ENCODE measurements around the gene RIMS4. TPM values are rescaled to one million over a fixed set of nuclear protein-coding genes. Genes with fewer than 3 reads are reported as not detected.
"Not testable (repeated sequence)": the region's sequence is repeated elsewhere in the genome, so short reads cannot be mapped to it uniquely, and the experiment has no call there.

The RIMS4 gene
- total and polyA plus RNA-seq, 2 of the 13 experiments (the other 11 are each of a cell fraction or from before 2014, with no cell fraction given) = 0.01 to 0.07 TPM

DNA sequence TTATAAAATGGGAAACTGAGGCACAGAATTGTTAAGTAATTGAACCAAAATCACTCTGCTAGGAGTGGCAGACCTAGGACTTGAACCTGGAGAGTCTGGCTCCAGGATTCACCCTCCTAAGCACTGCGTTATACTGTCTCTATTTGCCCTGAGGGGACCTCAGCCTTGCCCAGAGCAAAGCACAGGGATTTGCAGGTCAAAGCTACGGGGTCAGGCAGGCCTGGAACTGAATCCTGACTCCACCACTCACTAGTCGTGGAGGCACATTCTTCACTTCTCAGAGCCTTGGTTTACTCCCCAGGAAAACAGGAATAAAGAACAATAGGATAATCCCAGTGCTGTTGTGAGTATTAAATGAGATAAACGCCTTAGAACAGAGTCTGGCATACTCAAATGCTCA is 45.3 kb downstream of the RIMS4 start:
- intact Hi-C loops (cut with micrococcal nuclease; ENCODE audit: unreplicated experiment) = no loop called here
- H2AFZ ChIP-seq (ENCODE audit: low read length) = no peak overlapping the region
- no peak overlapping the region for H3K4me3 ChIP-seq (replicated peaks in 1 of 3; ENCODE audit: insufficient read depth in 1 of 3, low read depth in 2 of 3, low read length in 3 of 3)
- no peak for FAIRE-seq
- no peak overlapping the region for H3K4me2 ChIP-seq (ENCODE audit: low read depth, low read length)
- H3K27me3 ChIP-seq (ENCODE audit: control insufficient read depth in 1 of 2, insufficient read depth in 2 of 2, low read length in 2 of 2) = peaks cover 0 to 40% of the 10 kb centered on the region in 2 experiments; a peak in 3 of 5 replicates
- in situ Hi-C loops (cut with HindIII; ENCODE audit: extremely low pct_ligation_motif_present, low pct_unique_long_range_greater_than_20kb) = no loop called here
- H4K20me1 ChIP-seq (ENCODE audit: insufficient read depth, low read length) = no peaks in the 10 kb centered on the region
- H3K79me2 ChIP-seq (ENCODE audit: insufficient read depth, low read length) = no peaks in the 10 kb centered on the region
- H3K36me3 ChIP-seq (replicated peaks in 1 of 2; ENCODE audit: control insufficient read depth in 1 of 2, insufficient read depth in 2 of 2, low read length in 2 of 2) = no peaks in the 10 kb centered on the region
- TF ChIP-seq ZNF768 (CRISPR knock-in tag; IDR thresholded peaks at IDR 0.05) (no peak), NR2F1 (CRISPR knock-in tag; IDR thresholded peaks at IDR 0.05) (no peak), ZNF746 (CRISPR knock-in tag; IDR thresholded peaks at IDR 0.05) (no peak), KDM2A (CRISPR knock-in tag; IDR thresholded peaks at IDR 0.05; ENCODE audit: borderline replicate concordance, low read depth) (no peak), ZNF530 (CRISPR knock-in tag; IDR thresholded peaks at IDR 0.05; ENCODE audit: low read depth) (no peak)
- TF ChIP-seq, protein P1, sequence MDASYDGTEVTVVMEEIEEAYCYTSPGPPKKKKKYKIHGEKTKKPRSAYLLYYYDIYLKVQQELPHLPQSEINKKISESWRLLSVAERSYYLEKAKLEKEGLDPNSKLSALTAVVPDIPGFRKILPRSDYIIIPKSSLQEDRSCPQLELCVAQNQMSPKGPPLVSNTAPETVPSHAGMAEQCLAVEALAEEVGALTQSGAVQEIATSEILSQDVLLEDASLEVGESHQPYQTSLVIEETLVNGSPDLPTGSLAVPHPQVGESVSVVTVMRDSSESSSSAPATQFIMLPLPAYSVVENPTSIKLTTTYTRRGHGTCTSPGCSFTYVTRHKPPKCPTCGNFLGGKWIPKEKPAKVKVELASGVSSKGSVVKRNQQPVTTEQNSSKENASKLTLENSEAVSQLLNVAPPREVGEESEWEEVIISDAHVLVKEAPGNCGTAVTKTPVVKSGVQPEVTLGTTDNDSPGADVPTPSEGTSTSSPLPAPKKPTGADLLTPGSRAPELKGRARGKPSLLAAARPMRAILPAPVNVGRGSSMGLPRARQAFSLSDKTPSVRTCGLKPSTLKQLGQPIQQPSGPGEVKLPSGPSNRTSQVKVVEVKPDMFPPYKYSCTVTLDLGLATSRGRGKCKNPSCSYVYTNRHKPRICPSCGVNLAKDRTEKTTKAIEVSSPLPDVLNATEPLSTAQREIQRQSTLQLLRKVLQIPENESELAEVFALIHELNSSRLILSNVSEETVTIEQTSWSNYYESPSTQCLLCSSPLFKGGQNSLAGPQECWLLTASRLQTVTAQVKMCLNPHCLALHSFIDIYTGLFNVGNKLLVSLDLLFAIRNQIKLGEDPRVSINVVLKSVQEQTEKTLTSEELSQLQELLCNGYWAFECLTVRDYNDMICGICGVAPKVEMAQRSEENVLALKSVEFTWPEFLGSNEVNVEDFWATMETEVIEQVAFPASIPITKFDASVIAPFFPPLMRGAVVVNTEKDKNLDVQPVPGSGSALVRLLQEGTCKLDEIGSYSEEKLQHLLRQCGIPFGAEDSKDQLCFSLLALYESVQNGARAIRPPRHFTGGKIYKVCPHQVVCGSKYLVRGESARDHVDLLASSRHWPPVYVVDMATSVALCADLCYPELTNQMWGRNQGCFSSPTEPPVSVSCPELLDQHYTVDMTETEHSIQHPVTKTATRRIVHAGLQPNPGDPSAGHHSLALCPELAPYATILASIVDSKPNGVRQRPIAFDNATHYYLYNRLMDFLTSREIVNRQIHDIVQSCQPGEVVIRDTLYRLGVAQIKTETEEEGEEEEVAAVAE (CRISPR knock-in tag; IDR thresholded peaks at IDR 0.05; ENCODE audit: borderline replicate concordance) = no peak
- TF ChIP-seq, protein P2, sequence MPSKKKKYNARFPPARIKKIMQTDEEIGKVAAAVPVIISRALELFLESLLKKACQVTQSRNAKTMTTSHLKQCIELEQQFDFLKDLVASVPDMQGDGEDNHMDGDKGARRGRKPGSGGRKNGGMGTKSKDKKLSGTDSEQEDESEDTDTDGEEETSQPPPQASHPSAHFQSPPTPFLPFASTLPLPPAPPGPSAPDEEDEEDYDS (CRISPR knock-in tag; IDR thresholded peaks at IDR 0.05) = no peak
- TF ChIP-seq, protein P3, sequence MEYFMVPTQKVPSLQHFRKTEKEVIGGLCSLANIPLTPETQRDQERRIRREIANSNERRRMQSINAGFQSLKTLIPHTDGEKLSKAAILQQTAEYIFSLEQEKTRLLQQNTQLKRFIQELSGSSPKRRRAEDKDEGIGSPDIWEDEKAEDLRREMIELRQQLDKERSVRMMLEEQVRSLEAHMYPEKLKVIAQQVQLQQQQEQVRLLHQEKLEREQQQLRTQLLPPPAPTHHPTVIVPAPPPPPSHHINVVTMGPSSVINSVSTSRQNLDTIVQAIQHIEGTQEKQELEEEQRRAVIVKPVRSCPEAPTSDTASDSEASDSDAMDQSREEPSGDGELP (IDR thresholded peaks at IDR 0.05; ENCODE audit: borderline replicate concordance, low read depth) = no peak
- ChIA-PET POLR2A (no interaction called here), CTCF (ENCODE audit: low intra/inter-chr PET ratio, low total read pairs) (no interaction called here)
- H3K9ac ChIP-seq (ENCODE audit: insufficient read depth, low read depth, low read length) = no peak overlapping the region
- DNase-seq (ENCODE audit: low spot score) = no peak
- H3K4me1 ChIP-seq (ENCODE audit: insufficient read depth, low read length) = no peaks in the 10 kb centered on the region
- no peak overlapping the region for H3K27ac ChIP-seq (ENCODE audit: extremely low read length, insufficient read depth, low read length)
- WGBS (ENCODE audit: low lambda C conversion rate) = 2% methylated on average over 4 of the region's 4 CpGs
- no peaks in the 10 kb centered on the region for H3K9me3 ChIP-seq (ENCODE audit: low read length)
- no peak for ATAC-seq
- no TSS peak for BruUV-seq (replicated peaks)

DNA sequence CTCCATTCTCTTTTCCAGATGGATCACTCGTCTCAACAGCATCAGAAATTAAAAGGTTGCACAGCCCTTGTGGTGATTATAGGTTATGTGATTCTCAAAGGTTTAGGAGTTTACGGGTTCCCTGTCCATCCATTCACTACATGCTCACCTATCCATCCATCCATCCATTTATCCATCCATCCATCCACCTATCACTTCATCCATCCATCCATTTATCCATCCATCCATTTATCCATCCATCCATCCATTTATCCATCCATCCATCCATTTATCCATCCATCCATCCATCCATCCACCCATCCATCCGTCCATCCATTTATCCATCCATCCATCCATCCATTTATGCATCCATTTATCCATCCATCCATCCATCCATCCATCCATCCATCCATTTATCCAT is 46.5 kb downstream of the RIMS4 start:
- H2AFZ ChIP-seq (ENCODE audit: low read length); H3K79me2 ChIP-seq (ENCODE audit: insufficient read depth, low read length); CTCF ChIA-PET (ENCODE audit: low intra/inter-chr PET ratio, low total read pairs); BruUV-seq (replicated peaks); H4K20me1 ChIP-seq (ENCODE audit: insufficient read depth, low read length); H3K9me3 ChIP-seq (ENCODE audit: low read length); H3K4me2 ChIP-seq (ENCODE audit: low read depth, low read length); DNase-seq (ENCODE audit: low spot score); H3K36me3 ChIP-seq (replicated peaks in 1 of 2; ENCODE audit: control insufficient read depth in 1 of 2, insufficient read depth in 2 of 2, low read length in 2 of 2); H3K9ac ChIP-seq (ENCODE audit: insufficient read depth, low read depth, low read length); in situ Hi-C loops (cut with HindIII; ENCODE audit: extremely low pct_ligation_motif_present, low pct_unique_long_range_greater_than_20kb); H3K27ac ChIP-seq (ENCODE audit: extremely low read length, insufficient read depth, low read length); POLR2A ChIA-PET; H3K4me1 ChIP-seq (ENCODE audit: insufficient read depth, low read length); ATAC-seq; intact Hi-C loops (cut with micrococcal nuclease; ENCODE audit: unreplicated experiment); H3K4me3 ChIP-seq (replicated peaks in 1 of 3; ENCODE audit: insufficient read depth in 1 of 3, low read depth in 2 of 3, low read length in 3 of 3); FAIRE-seq: not testable (repeated sequence)
- peaks cover 0 to 46% of the 10 kb centered on the region in 2 experiments; a peak in 2 of 5 replicates for H3K27me3 ChIP-seq (ENCODE audit: control insufficient read depth in 1 of 2, insufficient read depth in 2 of 2, low read length in 2 of 2)
- WGBS (ENCODE audit: low lambda C conversion rate) = 5% methylated on average over 3 of the region's 3 CpGs
